Left kidney (tissue), 2 donors: ENCODE measurements around the gene EPN1. TPM values are rescaled to one million over a fixed set of nuclear protein-coding genes. Genes with fewer than 3 reads are reported as not detected.

ENCODE experiments used
- DNase-seq: peaks from one replicate; pipeline ENCODE4 v3.0.0-alpha.2; 2013
- polyA plus RNA-seq: library from polyadenylated mRNA; unstranded; fragments of 120-200 nt; gene quantifications from one replicate; pipeline ENCODE4 v1.2.1, GENCODE V29; 2013; ENCODE audit not compliant: insufficient read length

Gene EPN1
- polyA plus RNA-seq, 1 donor: 83.3 TPM

DNA sequence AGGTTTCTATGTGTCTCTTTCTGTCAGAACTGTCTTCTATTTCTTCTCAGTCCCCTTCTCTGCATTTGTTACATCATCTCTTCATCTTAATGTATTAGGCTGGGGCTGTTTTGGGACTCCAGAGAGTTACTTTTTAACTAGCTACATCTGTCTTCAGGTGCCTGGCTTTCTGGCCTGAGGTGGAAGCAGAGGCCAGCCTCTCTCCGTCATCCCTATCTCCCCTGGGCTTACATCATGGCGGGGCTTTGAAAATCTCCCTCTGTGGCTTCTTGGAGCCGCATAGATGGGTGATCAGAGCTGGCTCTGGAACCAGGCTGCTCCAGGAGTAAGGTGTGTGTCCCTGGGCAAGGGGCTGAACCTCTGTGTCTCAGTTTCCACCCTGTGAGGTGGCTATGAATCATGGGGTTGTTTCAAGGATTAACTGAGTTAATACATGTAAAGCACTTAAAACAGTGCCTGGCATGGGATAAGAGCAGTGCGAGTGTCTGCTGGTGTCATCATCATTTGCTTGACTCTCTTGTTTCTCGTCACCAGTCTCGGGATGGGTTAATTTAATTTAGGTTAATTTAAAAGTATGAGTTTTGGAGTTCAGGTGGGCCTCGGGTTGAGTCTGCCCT, 2.0 kb downstream of the EPN1 start:
- DNase-seq: no peak

DNA sequence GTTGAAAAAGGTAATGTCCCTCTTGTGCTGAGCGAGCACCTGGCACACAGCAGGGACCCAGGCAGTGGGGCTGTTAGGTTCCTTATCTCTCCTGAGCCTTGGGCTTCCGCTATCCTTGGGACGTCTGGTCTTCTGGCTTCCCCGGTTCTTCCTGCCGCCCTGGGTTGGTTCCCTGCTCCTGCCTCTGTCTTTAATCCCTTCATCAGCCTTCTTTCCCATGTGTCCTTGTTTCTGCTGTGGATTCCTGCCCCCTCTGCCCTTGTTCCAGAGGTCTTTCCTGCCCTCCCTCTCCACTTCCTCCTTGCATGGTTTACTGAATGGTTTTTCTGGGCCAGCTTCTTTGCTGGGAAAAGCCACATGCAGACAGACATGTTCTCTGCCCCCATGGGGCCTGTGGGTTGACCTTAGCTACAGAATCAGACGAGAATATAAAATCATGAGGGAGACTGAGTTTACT, 2.6 kb downstream of the EPN1 start:
- DNase-seq: no peak

DNA sequence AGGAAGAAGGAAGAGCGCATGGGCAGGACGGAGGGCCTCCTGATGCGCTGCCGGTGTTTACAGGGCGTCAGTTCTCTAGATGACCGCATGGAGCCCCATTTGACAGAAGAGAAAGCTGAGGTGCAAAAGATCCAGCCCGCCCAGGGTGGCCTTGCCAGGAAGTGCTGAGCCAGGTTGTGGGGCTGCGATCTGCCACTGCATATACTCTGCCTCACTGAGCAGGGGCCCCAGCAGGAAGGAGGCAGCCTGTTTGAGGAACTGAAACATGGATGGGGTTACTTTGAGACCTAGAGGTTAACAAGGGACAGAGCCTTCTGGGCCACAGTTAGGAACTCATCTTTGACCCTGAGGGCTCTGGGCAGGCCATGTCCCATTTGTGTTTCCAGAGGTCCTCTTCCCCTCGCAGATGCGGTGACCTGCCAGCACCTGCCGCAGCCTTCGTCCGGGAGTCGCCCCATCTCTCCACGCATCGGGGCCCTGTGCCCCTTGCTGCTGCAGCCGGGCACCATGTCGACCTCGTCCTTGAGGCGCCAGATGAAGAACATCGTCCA, 3.2 kb downstream of the EPN1 start:
- no peak for DNase-seq

DNA sequence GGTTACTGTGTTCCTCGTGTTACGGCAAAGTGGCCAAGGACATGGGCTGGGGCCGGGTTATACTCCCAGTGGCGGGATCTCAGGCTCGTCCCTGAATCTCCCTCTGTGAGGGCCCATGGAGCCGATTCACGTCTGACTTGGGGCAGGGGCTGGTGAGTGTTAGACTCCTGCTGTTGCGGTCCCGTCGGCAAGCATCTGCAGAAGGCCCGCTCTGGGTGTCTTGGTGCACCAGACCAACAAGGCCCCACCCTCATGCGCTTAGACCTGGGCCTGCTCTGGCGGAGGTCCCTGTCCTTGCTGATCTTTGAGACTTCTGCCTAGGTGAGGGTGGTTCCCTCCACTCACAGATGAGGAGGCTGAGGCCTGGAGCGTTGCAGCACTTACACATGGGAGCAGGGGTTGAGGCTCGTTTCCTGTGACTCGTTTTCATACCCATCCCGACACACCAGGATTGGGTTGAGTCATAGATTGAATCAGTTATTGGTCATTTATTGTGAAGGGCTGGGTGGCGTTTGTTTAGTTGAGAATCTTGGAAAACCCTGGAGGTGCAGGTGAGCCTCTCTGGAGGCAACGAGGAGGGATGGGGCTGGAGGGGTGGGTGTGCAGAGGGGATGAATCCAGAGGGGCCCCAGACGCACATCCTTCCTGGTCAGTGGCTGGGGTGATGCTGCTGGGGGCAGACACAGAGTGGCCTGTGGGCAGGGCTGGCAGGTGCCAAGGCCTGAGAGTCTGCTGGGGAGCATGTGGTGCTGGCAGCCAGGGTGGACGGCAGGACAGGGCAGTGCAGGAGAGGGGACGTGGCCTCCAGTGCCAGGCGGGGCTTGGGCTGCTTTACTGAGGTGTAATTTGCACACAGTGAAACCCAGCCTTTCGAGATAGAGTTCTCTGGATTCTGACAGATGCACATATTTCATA, 4.6 kb downstream of the EPN1 start:
- no peak for DNase-seq

DNA sequence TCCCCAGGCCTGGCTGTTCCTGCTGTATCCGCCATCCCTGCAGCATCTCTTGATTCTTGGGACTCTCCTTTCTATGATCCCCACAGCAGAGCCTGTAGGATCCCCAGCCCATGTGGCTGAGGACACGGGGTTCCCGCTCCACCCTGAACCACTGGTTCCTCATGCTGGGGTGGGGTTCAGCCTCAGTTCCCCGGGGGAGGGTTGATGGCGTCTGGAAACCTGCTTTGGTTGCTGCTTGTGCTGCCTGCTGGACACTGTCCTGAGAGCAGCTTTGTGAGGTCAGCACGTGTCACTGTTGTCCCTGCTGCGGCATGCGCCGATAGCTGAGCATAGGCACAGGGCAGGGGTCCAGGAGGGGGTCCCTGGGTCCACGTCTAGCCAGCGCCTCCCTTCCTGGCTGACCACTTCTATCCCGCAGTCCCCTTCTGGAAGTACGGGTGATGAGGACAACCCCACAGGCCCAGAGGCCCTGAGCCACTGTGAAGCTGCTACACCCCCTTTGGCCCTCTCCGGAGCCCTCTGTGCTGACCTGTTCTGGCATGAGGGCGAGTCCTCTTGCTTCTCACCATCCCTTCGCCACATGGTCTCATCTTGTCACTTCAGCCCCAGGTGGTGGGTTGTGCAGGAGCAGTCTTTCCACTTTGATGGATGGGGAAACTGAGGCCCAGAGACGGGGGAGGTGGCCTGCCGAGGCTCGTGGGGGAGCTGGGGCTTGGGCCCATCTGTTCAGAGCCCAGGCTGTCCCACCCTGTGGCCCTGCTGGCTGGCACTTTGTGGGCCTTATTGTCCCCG, 5.5 kb downstream of the EPN1 start:
- no peak for DNase-seq

DNA sequence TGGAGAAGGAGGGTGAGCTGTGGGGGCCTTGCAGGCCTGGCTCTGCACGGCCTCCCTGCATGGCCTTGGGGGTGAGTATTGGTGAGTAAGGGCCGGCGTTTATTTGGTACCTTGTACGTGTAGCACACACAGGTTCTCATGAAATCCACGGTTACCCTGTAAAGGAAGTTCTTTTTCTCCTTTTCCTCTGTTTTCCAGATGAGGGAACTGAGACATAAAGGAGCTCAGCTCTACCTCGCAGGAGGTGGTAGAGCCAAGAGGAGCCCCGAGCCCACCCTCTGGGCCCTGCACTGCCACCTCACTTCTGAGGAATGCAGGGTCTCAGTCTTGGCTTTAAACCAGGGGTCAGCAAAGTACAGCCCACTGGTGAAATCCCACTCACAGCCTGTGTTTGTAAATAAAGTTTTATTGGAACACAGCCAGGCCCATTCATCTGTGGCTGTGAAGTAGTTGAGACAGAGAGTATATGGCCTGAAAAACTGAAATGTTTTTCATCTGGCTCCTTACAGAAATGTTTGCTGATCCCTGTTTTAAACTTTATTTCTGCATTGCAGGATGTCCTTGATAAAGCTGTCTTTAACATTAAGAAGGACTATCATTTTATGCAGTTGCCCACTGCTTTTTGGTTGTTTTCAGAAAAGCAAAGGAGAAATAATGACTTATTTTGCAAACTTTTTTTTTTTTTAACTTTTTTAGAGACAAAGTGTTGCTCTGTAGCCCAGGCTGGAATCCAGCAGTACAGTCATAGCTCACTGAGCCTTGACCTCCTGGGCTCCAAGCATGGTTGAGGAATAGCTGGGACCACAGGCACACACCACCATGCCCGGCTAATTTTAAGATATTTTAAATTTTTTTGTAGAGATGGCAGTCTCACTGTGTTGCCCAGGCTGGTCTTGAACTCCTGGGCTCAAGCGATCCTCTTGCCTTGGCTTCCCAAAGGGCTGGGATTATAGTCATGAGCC, 6.4 kb downstream of the EPN1 start:
- no peak for DNase-seq

DNA sequence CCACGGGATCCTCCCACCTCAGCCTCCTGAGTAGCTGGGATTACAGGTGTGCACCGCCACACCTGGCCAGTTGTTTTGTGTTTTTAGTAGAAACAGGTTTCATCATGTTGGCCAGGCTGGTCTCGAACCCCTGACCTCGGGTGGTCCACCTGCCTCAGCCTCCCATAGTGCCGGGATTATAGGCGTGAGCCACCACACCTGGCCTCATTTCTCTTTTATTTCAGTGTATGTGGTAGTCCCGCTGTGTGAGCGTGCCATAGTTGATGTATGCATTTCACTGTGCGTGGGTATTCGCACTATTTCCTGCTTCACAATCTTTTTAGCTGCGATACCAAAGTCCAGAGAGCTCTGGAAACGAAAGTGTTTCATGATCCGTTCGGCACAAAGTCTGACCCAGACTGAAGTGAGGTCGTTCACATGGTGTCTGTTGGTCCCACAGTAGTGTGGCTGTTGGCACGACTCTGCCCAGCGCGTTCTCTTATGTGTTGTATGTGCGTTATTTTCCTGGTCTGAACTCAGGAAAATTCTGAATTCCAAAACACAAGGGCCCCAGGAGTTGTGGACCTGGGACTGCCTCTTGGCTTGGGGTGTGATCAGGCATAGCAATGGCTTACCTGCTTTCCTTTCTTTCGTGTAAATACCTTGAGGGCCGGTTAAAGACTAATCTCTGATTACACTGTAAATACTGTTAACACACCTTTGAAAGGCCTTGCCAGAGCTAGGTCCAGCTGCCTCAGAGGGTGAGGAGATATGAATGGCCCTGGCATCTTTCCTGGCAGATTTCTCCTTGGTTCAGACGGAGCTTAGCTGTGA, 8.6 kb downstream of the EPN1 start:
- DNase-seq: no peak

DNA sequence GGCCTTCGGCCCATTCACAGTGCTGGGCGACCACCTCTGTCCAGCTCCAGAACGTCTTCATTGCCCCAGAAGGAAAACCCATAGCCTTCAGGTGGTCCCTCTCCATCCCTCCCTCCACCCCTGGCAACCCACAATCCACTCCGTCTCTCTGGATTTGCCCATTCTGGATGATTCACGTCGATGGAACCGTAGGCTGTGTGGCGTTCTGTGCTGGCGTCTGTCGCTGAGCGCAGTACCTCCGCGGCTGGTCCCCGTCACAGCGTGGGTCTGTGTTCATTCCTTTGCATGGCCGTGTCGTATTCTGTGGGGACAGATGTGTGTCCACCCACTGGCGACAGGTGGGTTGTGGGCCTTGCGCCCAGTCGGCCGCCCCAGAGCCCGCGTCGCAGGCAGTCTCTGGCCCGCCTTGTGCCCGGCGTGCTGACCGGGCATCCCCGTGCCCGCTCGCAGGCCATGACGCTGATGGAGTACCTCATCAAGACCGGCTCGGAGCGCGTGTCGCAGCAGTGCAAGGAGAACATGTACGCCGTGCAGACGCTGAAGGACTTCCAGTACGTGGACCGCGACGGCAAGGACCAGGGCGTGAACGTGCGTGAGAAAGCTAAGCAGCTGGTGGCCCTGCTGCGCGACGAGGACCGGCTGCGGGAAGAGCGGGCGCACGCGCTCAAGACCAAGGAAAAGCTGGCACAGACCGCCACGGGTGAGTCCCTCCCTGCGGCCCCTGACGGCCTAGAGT, 10.1 kb downstream of the EPN1 start:
- no peak for DNase-seq

DNA sequence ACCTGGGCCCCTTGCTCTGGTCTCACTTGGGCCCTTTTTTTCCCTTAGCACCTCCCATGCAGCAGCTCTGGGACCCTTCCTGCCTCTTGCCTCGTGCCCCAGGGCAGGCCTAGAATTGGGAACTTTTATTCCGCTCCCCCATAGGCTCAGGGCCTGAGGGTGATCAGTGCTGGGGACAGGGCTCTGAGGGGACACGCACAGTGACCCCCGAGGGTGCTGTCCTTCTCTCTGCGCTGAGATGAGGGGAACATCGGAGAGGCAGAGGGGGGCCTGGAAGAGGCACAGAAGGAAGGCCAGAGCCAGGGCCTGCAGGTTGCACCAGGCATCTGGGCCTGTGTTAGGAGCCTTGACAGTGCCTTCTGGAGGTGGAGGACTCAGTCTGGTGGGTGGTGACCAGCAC, 10.8 kb downstream of the EPN1 start:
- DNase-seq: no peak

DNA sequence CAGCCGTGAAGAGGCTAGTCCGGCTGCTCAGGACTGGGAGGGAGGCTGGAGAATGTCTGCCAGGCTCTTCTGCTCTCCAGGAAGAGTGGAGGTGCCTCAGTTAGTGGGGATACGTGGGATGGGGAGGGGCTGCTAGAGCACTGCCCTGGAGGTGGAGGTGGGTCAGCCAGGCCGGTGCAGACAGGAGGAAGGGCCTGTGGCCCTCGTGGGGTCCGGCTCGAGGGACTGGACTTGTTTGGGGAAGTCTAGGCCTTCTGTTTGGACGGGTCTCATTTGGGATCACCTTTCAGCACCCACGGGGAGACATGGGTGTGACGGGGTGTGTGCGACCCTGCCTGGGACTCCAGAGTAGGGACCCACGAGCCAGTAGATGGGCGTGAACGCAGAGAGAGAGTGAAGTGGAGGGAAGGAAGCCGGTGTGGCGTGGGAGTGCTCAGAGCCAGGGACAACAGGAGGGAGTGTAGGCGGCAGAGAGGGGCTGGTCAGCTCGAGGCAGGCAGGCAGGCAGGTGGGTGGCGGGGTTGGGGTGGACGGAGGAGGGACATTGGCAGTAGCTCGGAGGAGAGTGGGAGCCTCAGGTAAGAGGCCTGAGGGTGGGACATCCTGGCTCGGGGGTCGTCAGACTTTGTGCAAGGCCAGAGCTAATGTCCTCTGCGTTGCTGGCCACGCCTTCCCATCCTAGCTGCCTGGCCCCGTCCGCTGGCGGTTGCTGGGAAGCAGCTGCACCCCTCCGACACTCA, 11.5 kb downstream of the EPN1 start:
- no peak for DNase-seq

DNA sequence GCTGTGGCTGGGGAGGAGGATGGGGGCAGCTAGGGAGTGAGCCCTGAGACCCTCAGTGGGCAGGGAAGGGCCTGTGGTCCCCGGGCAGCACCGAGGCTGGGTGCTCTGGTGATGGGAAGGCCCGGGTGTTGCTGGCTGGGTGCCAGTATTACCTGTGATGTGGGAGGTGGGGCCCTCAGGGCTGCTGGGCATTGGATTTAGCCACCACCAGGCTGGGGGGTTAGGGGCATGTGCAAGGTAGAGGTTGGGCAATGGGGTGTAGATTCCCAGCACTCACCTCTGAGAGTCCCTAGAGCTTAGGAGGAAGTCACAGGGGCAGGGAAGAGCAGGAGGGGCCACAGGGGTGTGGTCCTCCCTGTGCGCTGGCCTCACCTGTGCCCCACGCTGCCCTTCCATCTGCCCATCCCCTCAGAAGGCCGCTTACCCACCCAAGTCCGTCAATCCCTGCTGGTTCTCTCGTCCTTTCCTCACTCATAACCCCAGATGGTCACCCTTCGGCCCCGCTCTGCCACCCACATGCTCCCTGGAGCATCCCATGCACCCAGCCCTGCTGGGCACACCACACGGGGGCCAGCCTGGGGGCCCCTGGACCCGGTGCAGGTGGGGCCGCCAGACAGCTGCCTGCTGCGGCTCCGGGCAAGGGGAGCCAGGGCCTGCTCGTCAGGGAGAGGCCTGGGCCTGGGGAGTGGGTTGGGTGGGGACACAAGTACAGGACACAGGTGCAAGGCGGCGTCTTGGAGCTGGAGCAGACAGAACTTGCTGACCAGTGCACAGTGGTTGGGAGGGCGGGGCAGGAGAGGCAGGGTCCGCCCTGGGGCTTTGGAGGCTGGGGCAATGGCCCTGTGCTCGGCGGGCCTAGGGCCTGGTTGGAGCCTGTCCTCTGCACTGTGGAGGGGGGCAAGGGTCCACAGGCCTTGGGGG, 12.5 kb downstream of the EPN1 start:
- DNase-seq: no peak

DNA sequence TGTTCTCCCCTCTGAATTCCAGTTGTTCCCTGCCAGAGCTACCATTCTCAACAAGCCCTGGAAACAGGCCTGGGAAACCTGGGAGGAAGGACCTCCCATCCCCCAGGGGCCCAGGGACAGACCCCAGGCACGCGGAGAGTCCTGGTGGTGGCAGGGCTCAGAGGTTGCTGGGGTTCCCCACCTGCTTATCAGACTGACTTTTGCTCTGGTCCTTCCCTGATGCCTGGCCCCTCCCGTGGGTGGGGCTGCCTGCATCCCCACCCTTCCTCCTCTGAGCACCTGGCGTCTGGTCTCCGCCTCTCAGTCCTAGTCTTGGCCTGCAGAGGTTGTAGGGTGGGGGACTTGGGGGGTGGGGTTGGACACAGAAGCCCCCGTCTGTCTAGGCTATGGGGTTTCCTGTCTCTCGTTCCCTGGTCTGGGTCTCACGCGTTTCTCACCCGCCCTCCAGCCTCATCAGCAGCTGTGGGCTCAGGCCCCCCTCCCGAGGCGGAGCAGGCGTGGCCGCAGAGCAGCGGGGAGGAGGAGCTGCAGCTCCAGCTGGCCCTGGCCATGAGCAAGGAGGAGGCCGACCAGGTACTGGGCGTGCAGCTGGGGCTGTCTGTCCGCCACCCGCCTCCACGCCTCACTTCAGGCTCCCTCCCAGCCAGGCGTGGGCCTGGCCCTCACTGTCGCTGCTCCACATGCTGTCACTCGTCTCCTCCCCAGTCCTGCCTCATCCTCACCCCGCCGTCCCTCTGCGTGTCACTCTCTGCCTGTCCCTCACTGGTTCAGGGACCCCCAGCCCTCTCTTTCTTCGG, 13.6 kb downstream of the EPN1 start:
- no peak for DNase-seq

DNA sequence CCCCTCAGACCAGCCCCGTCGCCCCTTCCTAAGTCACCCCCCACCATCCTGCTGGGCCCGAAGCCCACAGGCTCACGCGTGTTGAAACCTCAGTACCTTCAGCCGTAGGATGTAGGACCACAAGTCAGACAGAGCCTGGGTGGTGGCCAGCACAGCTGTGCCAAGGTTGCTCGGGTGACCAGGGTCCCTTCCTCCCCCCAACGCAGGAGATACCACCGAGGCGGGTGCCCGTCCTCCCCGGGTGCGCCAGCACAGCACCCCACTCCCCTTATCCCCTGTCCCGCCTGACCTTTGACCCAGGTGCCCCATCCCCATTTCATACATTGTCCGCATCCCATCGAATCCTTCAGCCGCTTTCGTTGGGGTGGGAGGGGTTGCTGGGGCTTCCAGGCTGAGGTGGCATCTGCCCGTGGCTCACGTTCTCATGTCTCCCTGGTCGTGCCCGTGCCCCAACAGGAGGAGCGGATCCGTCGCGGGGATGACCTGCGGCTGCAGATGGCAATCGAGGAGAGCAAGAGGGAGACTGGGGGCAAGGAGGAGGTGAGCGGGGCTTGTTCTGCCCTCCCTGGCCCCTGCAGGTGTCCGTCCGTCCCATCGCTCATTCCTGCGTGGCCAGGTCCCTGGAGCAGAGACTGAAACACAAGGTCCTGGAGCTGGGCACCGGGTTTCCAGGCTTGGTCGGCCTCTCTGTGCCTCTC, 14.5 kb downstream of the EPN1 start:
- DNase-seq: no peak

DNA sequence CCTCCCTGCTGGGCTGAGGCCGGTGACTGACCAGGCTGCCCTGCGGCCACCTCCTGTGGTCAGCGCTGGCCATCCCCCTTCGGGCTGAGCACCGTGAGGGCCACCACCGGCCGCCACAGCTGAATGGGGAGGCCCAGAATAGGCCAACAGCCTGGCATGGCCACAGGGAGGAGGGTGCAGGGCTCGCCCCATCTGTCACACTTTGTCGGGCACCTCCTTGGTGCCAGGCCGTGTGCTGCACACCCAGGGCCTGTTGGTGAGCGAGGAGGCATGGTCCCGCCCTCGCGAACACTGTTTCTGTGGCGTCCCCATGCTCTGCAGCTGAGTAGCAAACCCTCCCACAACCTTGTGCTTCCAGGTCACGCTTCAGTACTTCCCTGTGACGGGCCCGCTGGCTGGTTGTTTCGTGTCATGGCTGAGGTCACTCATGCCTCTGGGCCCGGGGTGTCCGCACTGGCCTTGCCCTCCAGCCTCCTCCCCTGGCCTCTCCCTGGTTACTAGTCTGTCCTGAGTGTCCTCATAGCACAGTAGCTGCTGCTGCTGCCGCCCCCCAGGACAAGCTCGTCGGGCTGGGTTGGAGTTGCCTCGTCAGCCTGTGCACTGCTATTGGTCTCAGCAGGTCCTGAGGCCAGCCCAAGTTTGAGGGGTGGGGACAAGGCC, 15.2 kb downstream of the EPN1 start:
- DNase-seq: no peak

DNA sequence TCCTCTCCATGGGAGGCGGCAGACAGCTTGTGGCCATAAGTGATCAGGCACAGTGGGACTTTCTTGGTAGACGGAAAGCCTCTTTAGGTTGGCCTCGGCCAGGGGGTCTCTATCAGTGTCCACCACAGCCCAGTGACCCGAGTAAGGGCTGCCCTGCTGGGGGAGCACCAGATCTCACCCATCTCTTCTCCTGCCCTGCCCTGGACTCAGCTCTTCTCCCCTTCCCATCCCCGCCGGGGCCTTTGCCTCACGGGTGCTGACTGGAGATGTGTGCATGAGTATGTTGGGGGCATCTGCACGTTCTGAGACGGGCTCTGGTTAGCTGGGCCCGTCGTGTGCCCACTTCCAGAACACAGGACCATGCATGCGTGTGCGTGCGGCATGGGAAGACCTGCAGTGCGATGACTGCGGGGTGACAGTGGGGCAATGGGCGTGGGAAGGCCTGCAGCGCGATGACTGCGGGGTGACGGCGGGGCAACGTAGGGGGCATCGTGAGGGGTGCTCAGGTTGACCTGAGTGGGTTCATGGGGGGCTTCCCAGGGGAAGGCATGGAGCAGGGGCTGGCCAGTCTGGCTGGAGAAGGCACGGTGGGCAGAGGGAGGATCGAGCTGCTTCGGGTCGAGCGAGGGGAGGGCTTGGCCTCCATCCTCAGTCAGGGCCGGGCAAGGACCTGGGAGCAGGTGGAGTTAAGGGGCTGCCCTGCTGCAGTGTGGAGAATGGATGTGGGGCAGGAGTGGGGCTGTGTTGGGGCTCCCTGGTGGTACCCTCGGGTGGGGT, 15.9 kb downstream of the EPN1 start:
- no peak for DNase-seq
